GM10248 (cell line): Measurements from ENCODE around the gene CLEC2L.

Experiments
- CTCF ChIA-PET: fragments of 300-600 bp; sonication (Branson Sonifier 250); formaldehyde crosslinking; extraction: SDS; loops from one replicate; lab custom pipeline; 2021; ENCODE audit warnings: antibody characterized with exemption; lab: Yijun Ruan, JAX
- POLR2A ChIA-PET: fragments of 350-650 bp; sonication (Branson Sonifier 250); formaldehyde crosslinking; extraction: SDS; loops from one replicate; lab custom pipeline; 2020; ENCODE audit warnings: antibody characterized with exemption; lab: Yijun Ruan, JAX
- DNase-seq: peaks from one replicate; pipeline ENCODE4 v3.0.0; 2012; ENCODE audit errors: extremely low spot score
- CTCF ChIP-seq: IDR thresholded peaks from 2 replicates; pipeline ENCODE4 v1.5.1; 2012; ENCODE audit warnings: mild to moderate bottlenecking, low read depth; ENCODE audit errors: extremely low read depth, missing control alignments, control extremely low read depth

Gene CLEC2L

GRCh38 chr7:139571190-139571589, 47.7 kb downstream of the CLEC2L start:
- no peak for TF ChIP-seq CTCF
- no peak for DNase-seq
- ChIA-PET CTCF (interaction anchor here (1.2 kb wide), 1 partner anchor 431 kb away, joined by 3 read pairs; no protein-coding TSS in a partner anchor), POLR2A (interaction anchor here (0.6 kb wide), 1 partner anchor 17 kb away, joined by 3 read pairs; no protein-coding TSS in a partner anchor)

- TF ChIP-seq CTCF: no peak
- DNase-seq: no peak
- CTCF ChIA-PET: interaction anchor here (1.2 kb wide), 1 partner anchor 431 kb away, joined by 3 read pairs; no protein-coding TSS in a partner anchor
- POLR2A ChIA-PET: interaction anchor here (0.6 kb wide), 1 partner anchor 17 kb away, joined by 3 read pairs; no protein-coding TSS in a partner anchor
Measured at GRCh38 chr7:139571651-139572050, 48.2 kb downstream of the CLEC2L start.

- no peak for DNase-seq
- POLR2A ChIA-PET: no interaction called here
- no peak for TF ChIP-seq CTCF
- CTCF ChIA-PET: no interaction called here
Measured at GRCh38 chr7:139572071-139572470, 48.6 kb downstream of the CLEC2L start.

GRCh38 chr7:139572704-139573385, 49.4 kb downstream of the CLEC2L start:
- POLR2A ChIA-PET: no interaction called here
- TF ChIP-seq CTCF: no peak
- no peak for DNase-seq
- CTCF ChIA-PET: no interaction called here

- no peak for DNase-seq
- ChIA-PET CTCF (interaction anchor here (0.8 to 1.1 kb wide), 2 partner anchors 11 to 31 kb away, joined by 3 to 4 read pairs; no protein-coding TSS in a partner anchor), POLR2A (no interaction called here)
- no peak for TF ChIP-seq CTCF
Measured at GRCh38 chr7:139573871-139574270, 50.4 kb downstream of the CLEC2L start.

- POLR2A ChIA-PET: no interaction called here
- TF ChIP-seq CTCF: no peak
- CTCF ChIA-PET: no interaction called here
- DNase-seq: no peak
Measured at GRCh38 chr7:139574618-139575337, 51.3 kb downstream of the CLEC2L start.
